ENCODE data around the gene TMEM255A.

DNA sequence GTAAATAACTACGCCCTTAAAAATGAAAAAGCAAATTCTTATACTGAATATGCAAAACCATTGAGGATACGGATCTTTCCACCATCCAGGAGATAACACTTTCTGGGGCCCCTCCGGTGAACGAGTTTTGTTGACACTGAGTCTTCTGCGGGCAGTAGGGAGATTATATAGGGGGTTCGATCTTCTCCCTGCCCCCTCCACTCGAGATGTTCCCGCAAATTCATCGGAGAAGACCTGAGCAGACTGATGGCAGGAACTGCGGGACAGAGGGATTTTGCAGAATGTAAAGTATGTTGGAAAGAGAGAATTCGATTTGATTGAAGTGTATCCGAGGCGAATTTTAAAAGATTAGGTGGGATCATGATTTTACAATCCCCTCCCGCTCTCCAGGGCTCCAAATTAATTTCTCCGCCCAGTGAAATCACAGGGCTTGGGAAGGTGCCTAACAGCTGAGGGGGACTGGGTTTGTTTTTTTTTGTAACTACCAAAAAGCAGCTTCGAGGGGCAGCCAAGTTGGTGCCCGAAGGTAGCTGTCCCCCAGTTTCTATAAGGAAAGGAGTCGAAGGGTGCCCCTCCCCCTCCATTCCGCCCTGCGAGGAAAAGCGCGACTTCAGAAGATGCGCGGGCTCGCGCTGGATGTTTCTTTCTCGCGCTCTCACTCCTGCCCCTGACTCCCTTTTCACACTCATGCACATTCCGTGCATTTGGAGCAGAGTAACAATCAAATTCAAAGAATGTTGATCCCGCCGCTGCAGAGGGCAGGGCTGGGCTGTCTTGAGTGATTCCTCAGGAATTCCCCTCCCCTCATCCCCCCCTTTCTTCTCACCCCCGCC, 1.2 kb downstream of the TMEM255A start:
- TF ChIP-seq, protein P1, sequence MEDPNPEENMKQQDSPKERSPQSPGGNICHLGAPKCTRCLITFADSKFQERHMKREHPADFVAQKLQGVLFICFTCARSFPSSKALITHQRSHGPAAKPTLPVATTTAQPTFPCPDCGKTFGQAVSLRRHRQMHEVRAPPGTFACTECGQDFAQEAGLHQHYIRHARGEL (CRISPR knock-in tag; IDR thresholded peaks at IDR 0.05), result no peak
- TF ChIP-seq GABPA (IDR thresholded peaks at IDR 0.05; ENCODE audit: low read depth, low read length) (no peak), GABPA (CRISPR knock-in tag; IDR thresholded peaks at IDR 0.05; ENCODE audit: low read depth) (no peak), ETV6 (CRISPR knock-in tag; conservative IDR thresholded peaks at IDR 0.05) (no peak)
